Measurements from ENCODE around the gene NEIL1.
A peak's percentile ranks its signal among the peaks of the same experiment; 100 is the strongest.
"Not testable (repeated sequence)": the region's sequence is repeated elsewhere in the genome, so short reads cannot be mapped to it uniquely, and the experiment has no call there.

The NEIL1 gene

GRCh38 chr15:75327491-75327890, 19.3 kb upstream of the NEIL1 start:
- H3K4me3 ChIP-seq (ENCODE audit: low read depth, low read length): no peak overlapping the region
- TF ChIP-seq, protein P1, sequence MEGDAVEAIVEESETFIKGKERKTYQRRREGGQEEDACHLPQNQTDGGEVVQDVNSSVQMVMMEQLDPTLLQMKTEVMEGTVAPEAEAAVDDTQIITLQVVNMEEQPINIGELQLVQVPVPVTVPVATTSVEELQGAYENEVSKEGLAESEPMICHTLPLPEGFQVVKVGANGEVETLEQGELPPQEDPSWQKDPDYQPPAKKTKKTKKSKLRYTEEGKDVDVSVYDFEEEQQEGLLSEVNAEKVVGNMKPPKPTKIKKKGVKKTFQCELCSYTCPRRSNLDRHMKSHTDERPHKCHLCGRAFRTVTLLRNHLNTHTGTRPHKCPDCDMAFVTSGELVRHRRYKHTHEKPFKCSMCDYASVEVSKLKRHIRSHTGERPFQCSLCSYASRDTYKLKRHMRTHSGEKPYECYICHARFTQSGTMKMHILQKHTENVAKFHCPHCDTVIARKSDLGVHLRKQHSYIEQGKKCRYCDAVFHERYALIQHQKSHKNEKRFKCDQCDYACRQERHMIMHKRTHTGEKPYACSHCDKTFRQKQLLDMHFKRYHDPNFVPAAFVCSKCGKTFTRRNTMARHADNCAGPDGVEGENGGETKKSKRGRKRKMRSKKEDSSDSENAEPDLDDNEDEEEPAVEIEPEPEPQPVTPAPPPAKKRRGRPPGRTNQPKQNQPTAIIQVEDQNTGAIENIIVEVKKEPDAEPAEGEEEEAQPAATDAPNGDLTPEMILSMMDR (IDR thresholded peaks at IDR 0.05; ENCODE audit: low read depth, low read length): no peak

DNA sequence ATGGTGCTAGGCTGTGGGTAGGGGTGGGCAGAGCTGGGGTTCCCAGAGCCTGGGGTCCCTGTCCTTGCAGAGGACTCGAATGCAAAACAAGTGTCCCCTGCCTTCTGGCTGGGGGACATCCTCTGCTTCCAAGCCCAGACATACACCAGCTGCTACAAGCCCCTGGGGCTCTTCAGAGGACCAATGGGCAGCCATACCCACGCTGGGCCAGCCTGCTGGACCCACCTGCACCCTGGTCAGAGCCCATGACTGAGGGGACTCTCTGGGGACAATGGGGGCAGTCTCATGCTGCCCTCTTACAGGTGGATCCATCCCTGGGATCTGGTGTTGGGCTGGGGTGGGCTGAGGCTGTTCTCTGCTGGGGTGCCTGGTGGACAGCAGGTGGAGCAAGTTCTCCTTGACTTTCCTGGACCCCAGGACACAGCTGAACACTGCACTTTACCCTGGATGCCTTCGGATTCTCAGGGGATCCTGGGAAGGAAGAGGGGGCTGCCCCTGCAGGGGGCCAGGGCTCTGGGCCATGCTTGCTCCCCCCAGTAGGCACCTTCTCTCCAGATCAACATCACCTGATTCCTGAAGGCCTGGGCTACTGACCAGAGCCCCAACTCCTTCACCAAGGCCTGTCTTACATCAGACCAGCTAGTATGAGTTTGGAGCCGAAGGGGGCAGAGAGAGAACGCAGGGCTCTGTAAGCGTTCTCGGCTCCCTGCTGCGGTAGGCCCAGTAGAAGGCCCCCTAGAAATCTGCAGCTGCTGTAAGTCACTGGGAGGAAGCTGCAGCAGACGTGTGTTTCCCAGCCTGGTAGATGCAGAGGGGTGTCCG, 18.1 kb upstream of the NEIL1 start:
- no peak overlapping the region for H3K4me3 ChIP-seq (ENCODE audit: low read depth, low read length)
- TF ChIP-seq, protein P1 (IDR thresholded peaks at IDR 0.05; ENCODE audit: low read depth, low read length): no peak

DNA sequence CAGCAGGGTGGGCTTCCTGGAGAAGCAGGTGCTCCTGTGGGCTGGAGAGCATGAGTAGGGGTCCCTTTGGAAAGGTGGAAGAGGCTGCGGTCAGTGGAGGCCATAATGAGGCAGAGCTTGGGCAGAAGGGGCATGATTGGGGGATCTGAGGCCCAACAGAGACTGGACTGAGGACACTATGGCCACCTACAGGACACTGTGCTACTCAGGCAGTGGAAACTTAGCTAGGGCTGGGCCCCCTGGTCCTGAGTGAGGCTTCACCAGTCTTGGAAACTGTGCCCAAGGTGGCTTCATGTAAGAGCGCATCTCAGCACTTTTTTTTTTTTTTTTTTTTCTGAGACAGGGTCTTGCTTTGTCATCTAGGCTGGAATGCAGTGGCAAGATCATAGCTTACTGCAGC, 17.3 kb upstream of the NEIL1 start:
- TF ChIP-seq, protein P1 (IDR thresholded peaks at IDR 0.05; ENCODE audit: low read depth, low read length): no peak
- no peak overlapping the region for H3K4me3 ChIP-seq (ENCODE audit: low read depth, low read length)

DNA sequence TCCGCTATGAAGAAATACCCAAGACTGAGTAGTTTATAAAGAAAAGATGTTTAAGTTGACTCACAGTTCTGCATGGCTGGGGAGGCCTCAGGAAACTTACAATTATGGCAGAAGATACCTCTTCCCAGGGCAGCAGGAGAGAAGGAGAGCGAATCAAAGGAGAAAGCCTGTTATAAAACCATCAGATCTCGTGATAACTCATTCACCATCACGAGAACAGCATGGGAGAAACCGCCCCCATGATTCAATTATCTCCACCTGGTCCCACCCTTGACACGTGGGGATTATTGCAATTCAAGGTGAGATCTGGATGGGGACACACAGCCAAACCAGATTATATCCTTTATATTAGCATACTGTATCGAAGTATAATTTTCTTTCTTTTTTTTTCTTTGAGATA, 14.7 kb upstream of the NEIL1 start:
- H3K4me3 ChIP-seq (ENCODE audit: low read depth, low read length): not testable (repeated sequence)

GRCh38 chr15:75333654-75334419, 13.0 kb upstream of the NEIL1 start:
- H3K4me3 ChIP-seq (ENCODE audit: low read depth, low read length): not testable (repeated sequence)

GRCh38 chr15:75335313-75335704, 11.5 kb upstream of the NEIL1 start:
- TF ChIP-seq, protein P1 (IDR thresholded peaks at IDR 0.05; ENCODE audit: low read depth, low read length): no peak

GRCh38 chr15:75335705-75336355, 11.0 kb upstream of the NEIL1 start, which contains the start of gene COMMD4:
Gene COMMD4 (plus strand): TSS chr15:75336063. CDS start chr15:75336090, 27 bp downstream.
- H3K4me3 ChIP-seq (ENCODE audit: low read depth, low read length): peak within 1 kb of the TSS; percentile 79
- TF ChIP-seq, protein P1 (IDR thresholded peaks at IDR 0.05; ENCODE audit: low read depth, low read length): no peak

More at GRCh38 chr15:75335313-75335704, 11.5 kb upstream of the NEIL1 start:
- H3K4me3 ChIP-seq (ENCODE audit: low read depth, low read length): peak overlapping the region; percentile 79

Measured in WI38 (cell line).